ENCODE data around the gene DGKB.

Gene DGKB

GRCh38 chr7:14503623-14504022 is 398.9 kb downstream of the DGKB start:
- no peak overlapping the region for H3K27ac ChIP-seq
- no peak for TF ChIP-seq CTCF (conservative IDR thresholded peaks at IDR 0.05)

GRCh38 chr7:14501436-14501835 is 401.1 kb downstream of the DGKB start:
- no peak overlapping the region for H3K27ac ChIP-seq
- TF ChIP-seq CTCF (conservative IDR thresholded peaks at IDR 0.05) = no peak

GRCh38 chr7:14497390-14497789 is 405.2 kb downstream of the DGKB start:
- no peak for TF ChIP-seq CTCF (conservative IDR thresholded peaks at IDR 0.05)
- H3K27ac ChIP-seq = no peak overlapping the region

DNA sequence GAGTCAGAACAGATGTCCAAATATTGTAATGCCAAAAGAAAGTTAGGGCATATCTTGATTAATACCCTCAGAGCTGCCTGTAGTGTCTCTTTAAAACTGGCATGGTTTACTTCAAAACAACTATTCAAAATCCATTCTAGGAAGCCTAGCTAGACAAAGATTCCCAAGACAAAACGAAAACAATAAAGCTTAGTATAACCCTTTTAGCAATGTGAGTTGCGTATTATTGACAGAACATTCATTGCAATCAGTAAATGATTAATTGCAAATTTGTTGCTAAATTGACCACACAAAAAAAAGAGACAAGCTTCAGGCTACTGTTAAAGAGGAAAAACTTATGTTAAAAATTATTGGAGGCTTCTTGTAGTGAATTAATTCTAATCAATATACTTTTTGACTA is 406.9 kb downstream of the DGKB start:
- H3K27ac ChIP-seq = no peak overlapping the region
- no peak for TF ChIP-seq CTCF (conservative IDR thresholded peaks at IDR 0.05)

- H3K27ac ChIP-seq = no peak overlapping the region
- TF ChIP-seq CTCF (conservative IDR thresholded peaks at IDR 0.05) = no peak
Observed at GRCh38 chr7:14487701-14488395, 414.7 kb downstream of the DGKB start.

- H3K27ac ChIP-seq = no peak overlapping the region
- no peak; the same call in 1 of the 2 replicates for TF ChIP-seq CTCF (conservative IDR thresholded peaks at IDR 0.05)
Observed at GRCh38 chr7:14483663-14484062, 418.9 kb downstream of the DGKB start.

- no peak overlapping the region for H3K27ac ChIP-seq
- no peak for TF ChIP-seq CTCF (conservative IDR thresholded peaks at IDR 0.05)
Observed at GRCh38 chr7:14480281-14480680, 422.3 kb downstream of the DGKB start.

All from VCaP (cell line).